Activated CD4-positive, alpha-beta T cell treated with anti-CD3 and anti-CD28 coated beads, Interleukin-2, amount 50 U/mL, for 1 hour (primary cell): ENCODE results near the gene MXD3.
"Not testable (repeated sequence)": the region's sequence is repeated elsewhere in the genome, so short reads cannot be mapped to it uniquely, and the experiment has no call there.

Source experiments
- DNase-seq: peaks from one replicate; pipeline ENCODE4 v3.0.0-alpha.2; 2020

MXD3 gene

GRCh38 chr5:177319913-177320588 lies 8.4 kb upstream of the MXD3 start:
- no peak for DNase-seq

DNA sequence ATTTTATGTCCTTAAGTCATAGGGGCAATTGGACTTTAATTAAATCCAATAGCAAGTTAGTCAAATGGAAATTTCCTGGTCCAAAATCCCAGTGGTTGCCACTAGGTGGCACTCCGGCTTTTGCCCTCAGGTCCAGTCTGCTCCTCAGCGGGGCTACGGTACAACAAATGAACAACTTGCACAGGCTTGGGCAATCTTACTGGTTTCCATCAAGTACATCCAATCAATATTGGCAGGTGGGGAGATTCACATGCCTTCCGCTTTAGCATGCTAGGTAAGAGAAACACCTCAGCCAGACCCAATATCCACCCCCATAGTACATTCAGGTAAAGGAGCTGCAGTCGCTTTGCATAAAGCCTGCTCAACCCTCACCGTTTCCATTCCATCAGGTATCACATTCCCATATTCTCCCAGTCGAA lies 6.3 kb upstream of the MXD3 start:
- peak; percentile 76 for DNase-seq

GRCh38 chr5:177316005-177316404 lies 4.3 kb upstream of the MXD3 start:
- no peak for DNase-seq

DNA sequence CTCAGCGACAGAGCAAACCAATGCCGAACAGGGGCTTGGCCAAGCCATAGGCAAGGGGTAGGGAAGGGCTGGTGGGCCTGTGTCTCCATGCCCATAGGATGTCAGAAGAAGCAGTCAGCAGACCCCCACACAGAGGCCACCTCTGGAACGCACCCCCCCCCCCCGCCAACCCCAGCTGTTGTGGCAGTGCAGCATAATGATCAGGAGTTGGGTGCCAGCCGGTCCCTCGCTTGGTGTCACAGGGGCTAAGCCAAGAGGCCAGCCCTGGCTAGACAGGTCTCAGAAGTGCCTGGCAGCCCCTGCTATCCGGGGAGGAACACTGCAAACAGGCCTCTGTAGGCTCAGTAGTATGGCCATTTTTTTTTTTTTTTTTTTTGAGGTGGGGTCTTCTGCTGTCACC lies 3.7 kb upstream of the MXD3 start:
- DNase-seq: no peak

DNA sequence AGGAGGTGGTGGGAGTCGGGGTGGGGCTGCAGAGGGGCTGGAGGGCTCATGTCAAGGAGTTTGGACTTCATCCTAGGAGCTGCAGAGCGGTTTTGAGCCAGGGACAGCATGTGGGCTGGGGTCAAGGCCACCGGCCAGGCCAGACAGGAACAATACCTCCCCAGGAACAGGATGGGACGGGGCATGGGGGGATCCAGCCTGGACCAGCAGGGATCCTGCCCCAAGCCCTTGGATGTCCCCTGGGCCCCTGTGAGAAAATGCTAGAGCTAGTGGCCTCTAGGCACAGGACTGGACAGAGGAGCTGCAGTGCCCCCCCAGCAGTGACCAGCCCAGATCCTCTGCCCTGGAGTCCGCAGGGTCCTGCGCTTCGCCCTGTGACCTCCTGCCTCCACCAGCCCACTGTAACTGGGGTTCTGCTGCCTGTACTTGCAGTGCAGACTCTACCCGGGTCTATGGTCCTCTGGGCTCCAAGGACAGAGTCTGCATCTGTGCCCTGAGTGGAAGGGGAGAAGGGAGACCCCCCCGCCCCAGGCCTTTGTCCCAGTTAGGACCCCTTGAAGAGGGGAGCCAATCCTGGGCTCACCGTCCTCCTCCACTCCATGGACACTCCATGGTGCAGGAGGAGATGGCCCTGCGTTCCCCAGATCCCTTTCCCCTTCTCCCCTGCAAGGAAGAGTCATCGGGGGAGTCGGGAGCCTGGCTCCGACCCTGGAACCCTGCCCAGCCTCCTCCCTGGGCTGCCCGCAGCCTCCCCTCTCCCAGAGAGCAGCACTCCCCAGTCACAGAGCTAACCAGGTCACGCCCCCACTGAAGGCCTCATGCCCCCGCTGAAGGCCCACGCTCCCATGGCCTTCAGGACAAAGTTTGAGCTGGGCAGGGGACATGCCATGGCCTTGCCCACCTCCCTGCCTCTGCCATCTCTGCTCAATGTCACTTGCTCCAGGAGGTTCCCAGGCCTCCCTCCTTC lies 3.0 kb upstream of the MXD3 start:
- no peak for DNase-seq

- DNase-seq: no peak
Observed at GRCh38 chr5:177313561-177314259, 2.0 kb upstream of the MXD3 start.

- DNase-seq: no peak
Observed at GRCh38 chr5:177312649-177313181, 1.0 kb upstream of the MXD3 start.

GRCh38 chr5:177311392-177311722 lies 341 bp downstream of the MXD3 start:
- DNase-seq: no peak

DNA sequence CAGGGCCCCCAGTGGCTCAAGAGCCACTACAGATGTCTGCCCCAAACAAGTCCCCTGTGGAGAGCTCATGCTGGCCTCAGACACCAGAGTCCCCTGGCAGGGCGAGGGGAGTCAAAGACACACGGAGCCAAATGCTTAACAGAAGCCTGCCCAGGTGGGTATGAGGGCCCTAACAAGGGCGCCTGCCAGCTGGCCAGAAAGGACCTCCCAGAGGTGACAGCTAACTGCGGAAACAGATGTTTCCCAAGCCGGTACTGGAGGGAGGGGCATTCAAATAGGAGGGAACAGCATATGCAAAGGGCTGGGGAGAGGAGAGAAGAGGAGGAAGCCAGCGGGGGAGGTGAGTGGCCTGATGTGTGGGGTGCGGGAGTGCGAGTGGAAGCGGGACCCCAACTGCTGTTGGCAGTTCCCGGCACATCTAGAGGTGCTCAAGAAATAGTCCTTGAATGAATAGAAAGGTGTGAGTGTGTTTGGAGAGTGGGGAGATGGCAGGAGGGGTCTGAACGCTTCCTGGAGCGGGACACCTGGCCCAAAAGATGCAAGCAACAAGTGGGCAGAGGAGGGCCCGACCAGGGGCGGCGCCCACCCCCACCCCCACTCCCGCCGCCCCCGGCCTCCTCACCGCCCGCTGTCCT lies 824 bp downstream of the MXD3 start:
- no peak for DNase-seq

DNA sequence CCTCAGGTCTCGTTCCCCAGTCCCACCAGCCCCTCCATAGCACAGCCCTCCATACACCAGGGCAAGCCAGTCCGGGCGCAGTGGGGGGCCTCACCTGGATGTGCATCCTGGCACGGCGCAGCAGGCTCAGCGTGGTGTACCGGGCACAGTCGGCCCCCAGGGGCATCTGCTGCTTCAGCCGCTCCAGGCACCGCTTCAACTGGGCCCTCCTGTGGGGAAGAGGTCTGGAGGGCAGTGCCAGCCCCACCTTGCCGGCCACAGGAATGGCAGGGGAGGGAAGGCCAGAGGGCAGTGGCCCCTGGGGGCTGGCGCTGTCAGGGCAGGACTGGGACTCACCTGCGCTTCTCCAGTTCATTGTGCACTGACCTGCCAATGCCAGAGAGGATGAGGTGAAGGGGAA lies 1.4 kb downstream of the MXD3 start:
- DNase-seq: no peak

- DNase-seq: peak; percentile 66
Observed at GRCh38 chr5:177309351-177310191, 2.1 kb downstream of the MXD3 start.

DNA sequence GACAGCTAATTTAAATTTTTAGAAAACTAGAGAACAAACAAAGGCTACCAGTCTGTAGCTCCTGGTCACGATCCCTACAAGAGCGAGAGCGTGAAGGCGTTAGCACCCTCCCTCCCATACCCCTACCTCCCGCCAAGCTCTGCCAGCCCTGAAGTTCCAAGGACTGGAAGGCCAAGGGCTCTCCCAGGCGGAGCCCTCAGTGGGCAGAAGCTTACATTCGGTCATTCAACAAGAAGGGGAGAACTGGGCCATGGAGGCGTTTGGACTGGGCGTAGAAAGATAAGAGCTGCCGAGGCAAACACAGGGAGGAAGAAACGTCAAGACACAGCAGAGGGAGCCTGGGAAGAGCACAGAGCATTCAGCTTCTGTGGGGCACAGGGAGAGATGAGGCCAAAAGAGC lies 3.0 kb downstream of the MXD3 start:
- DNase-seq: no peak

- no peak for DNase-seq
Observed at GRCh38 chr5:177307544-177308363, 3.9 kb downstream of the MXD3 start.

DNA sequence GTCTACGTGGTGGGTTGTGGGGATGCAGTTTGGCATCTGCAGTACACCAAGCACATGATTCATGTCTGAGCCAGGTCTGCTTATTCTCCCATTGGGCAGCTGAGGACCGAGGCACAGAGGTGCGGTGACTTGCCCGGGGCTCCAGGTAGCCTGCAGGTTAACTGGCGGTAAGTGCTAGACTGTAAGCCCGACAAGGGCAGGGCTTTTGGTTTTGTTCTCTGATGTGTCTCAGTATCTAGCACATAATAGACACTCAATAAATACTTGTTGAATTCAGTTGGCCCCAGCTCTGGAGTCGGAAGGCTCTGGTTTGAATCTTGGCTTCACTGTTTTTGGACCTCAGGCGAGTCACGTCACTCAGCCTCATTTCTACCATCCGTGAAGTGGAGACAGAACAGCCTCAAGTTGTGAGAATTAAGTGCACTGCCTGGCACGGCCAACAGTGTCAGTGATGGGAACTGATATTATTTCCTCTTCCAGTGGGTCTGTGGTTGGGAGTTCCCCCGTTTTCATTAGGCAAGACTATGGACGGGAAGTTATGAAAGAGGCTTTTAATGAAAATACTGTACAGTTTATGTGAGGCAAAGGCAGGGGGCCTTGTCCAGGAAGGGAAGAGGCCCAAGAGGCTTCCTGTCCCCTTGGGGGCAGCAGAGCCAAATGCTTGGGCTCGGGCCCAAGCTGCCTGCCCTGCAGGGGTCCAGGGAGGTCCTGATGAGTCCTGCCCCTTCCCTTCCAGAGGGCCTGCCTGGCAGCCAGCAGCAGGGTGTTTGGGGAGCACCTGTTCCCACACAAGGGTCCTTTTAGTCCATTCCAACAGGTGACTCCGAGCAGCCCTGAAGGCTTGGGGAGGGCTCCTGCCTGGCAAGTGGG lies 4.8 kb downstream of the MXD3 start:
- DNase-seq: no peak

DNA sequence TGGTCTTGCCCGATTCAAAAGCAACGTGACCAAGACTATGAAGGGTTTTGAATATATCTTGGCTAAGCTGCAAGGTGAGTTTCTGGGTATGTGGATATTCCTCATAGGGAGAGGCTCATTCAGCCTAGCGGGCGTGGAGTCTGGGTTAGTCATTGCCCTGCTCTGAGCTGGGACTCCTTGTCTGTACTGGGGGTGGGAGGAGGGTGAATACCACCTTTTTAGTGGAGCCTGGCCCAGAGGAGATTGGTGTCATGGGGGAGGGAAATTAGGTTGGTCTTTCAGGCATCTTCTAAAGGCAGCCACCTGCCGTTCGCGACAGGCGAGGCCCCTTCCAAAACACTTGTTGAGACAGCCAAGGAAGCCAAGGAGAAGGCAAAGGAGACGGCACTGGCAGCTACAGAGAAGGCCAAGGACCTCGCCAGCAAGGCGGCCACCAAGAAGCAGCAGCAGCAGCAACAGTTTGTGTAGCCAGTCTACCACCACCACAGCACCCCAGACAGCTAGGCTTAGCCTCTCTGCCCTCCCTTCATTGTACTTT lies 5.5 kb downstream of the MXD3 start:
- not testable (repeated sequence) for DNase-seq

DNA sequence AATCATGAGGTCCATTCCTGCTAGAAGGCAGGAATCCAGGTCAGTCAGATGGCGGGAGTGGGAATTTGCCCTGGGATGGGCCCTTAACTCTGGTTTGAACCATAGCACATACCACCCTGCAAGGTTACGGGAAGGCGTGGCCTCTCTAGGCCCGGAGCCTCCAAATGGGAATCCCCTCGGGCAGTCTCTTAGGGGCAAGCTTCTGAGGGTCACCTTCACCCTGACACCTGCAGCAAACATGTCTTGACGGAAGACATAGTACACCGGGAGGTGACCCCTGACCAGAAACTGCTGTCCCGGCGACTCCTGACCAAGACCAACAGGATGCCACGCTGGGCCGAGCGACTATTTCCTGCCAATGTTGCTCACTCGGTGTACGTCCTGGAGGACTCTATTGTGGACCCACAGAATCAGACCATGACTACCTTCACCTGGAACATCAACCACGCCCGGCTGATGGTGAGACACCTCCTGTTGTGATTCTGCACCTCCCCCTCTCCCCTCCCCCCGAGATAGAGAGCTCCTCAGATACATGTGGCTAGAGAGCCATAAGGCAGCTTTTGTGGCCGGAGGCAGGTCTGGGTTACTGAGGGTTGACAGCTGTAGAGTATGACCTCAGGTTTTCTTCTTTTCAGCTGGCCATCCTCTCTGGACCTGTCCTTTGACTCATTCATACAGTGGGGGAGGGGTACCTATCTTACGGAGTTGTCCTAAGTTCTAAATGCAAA lies 7.1 kb downstream of the MXD3 start:
- no peak for DNase-seq

DNA sequence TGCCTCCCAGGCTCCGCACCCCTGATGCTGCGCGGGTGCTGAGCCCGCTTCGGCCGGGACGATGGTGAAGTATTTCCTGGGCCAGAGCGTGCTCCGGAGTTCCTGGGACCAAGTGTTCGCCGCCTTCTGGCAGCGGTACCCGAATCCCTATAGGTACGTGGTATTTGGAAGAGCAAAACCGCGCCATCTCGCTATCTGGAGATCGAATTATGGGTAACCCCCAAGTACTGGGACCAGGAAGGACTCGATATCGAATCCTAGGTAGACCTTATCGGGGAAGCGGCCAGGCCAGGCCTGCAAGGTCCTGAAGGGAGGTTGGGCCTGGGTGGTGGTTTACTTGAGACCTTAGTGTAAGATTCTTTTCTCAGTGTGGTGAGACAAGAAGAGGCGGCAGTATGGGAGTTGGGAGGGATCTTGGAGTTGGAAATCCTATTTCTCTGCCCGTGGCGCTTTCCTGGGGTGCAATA lies 7.7 kb downstream of the MXD3 start:
- no peak for DNase-seq

- peak; percentile 86 for DNase-seq
Observed at GRCh38 chr5:177303121-177303924, 8.4 kb downstream of the MXD3 start, which contains the start of the genes PRELID1 and RAB24. Gene PRELID1, plus strand, starts transcription at chr5:177303799. Its CDS starts 187 bp downstream, at chr5:177303986. Gene RAB24, minus strand, starts transcription at chr5:177303719. Its CDS starts 431 bp downstream, at chr5:177303288.
